ENCODE measurements around the gene PDE1C. TPM values are rescaled to one million over a fixed set of nuclear protein-coding genes. Genes with fewer than 3 reads are reported as not detected.

Gene PDE1C
- total and polyA plus RNA-seq, 2 donors (not counting 1 experiment from before 2014, with no cell fraction given) = 16.6 to 27.6 TPM

DNA sequence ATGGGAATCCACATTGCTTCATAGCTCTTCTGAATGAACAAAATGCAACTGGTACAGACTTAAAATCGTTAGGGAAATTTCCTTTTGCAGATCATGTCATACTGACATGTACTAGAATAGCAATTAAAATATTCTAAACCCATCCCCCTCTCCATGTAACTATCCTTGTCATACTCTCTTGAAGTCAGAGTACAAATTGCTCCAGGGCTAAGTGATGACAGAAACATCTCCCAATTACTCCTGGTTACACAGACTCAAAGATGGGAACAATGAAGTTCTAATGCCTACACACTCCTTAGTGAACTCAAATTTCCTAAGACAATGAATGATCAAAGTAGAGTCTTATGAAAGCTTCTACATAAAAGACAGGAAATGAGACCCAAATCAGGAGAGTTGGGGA, 87.2 kb downstream of the PDE1C start:
- H4K20me1 ChIP-seq (ENCODE audit: control insufficient read depth, extremely low read depth, insufficient read depth, low read length) = no peaks in the 10 kb centered on the region
- TF ChIP-seq, protein P1, sequence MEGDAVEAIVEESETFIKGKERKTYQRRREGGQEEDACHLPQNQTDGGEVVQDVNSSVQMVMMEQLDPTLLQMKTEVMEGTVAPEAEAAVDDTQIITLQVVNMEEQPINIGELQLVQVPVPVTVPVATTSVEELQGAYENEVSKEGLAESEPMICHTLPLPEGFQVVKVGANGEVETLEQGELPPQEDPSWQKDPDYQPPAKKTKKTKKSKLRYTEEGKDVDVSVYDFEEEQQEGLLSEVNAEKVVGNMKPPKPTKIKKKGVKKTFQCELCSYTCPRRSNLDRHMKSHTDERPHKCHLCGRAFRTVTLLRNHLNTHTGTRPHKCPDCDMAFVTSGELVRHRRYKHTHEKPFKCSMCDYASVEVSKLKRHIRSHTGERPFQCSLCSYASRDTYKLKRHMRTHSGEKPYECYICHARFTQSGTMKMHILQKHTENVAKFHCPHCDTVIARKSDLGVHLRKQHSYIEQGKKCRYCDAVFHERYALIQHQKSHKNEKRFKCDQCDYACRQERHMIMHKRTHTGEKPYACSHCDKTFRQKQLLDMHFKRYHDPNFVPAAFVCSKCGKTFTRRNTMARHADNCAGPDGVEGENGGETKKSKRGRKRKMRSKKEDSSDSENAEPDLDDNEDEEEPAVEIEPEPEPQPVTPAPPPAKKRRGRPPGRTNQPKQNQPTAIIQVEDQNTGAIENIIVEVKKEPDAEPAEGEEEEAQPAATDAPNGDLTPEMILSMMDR (conservative IDR thresholded peaks at IDR 0.05 in 1 of 2, IDR thresholded peaks at IDR 0.05 in 1 of 2; ENCODE audit: low read depth in 1 of 2, low read length in 2 of 2) = no peak
- no peak for TF ChIP-seq EZH2 (IDR thresholded peaks at IDR 0.05; ENCODE audit: low read length, missing control alignments)

DNA sequence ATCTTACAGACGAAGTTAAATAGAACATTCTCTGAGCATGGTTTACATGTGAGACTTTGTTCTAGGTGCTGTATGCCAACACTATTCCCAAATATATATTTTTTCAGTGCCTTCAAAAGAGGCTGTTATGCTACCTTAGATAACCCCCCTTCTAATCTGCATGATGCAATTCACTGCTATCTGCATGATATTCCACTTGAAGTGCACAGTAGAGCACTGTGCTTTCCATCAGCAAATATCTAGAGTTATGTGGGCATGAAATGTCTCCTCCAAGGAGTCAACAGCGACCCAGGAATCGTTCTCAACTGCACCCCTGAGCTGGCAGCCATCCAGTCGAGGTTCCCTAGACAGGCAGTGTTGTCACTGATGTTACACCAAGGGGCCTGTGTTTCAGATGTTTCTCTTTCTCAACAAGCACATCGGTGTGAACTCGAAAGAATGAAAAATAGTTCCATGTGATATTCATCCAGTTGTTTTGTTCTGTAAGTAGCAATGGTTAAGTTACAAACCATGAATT, 88.3 kb downstream of the PDE1C start:
- H3K36me3 ChIP-seq (ENCODE audit: control insufficient read depth, insufficient read depth, low read length) = no peaks in the 10 kb centered on the region
- H3K4me1 ChIP-seq (ENCODE audit: control insufficient read depth, extremely low read depth, insufficient read depth, low read length) = peaks cover 2% of the 10 kb centered on the region
- no peak overlapping the region for H2AFZ ChIP-seq (ENCODE audit: low read length)
- H3K79me2 ChIP-seq (ENCODE audit: control insufficient read depth, insufficient read depth, low read length) = no peaks in the 10 kb centered on the region
- H3K9me3 ChIP-seq (ENCODE audit: control insufficient read depth, insufficient read depth, low read depth, low read length) = no peaks in the 10 kb centered on the region
- H3K4me3 ChIP-seq (replicated peaks in 1 of 4; ENCODE audit: control extremely low read depth in 1 of 4, insufficient read depth in 1 of 4, low read depth in 3 of 4, low read length in 4 of 4) = no peak overlapping the region
- H3K27me3 ChIP-seq (ENCODE audit: control insufficient read depth, insufficient read depth, low read length) = no peaks in the 10 kb centered on the region
- TF ChIP-seq, protein P1 (conservative IDR thresholded peaks at IDR 0.05 in 1 of 2, IDR thresholded peaks at IDR 0.05 in 1 of 2; ENCODE audit: low read depth in 1 of 2, low read length in 2 of 2) = no peak
- no peak for TF ChIP-seq EZH2 (IDR thresholded peaks at IDR 0.05; ENCODE audit: low read length, missing control alignments)
- no peak for DNase-seq (ENCODE audit: low read depth in 2 of 2)
- H3K9ac ChIP-seq (ENCODE audit: insufficient read depth, low read length) = no peak overlapping the region
- no peaks in the 10 kb centered on the region for H4K20me1 ChIP-seq (ENCODE audit: control insufficient read depth, extremely low read depth, insufficient read depth, low read length)
- H3K4me2 ChIP-seq (ENCODE audit: extremely low read depth, insufficient read depth, low read length) = no peak overlapping the region
- no peak overlapping the region for H3K27ac ChIP-seq (ENCODE audit: insufficient read depth, low read length)

More for the DNA sequence above, 87.2 kb downstream of the PDE1C start:
- Histone ChIP-seq H3K4me2 (ENCODE audit: extremely low read depth, insufficient read depth, low read length) (no peak overlapping the region), H3K79me2 (ENCODE audit: control insufficient read depth, insufficient read depth, low read length) (no peaks in the 10 kb centered on the region), H3K27ac (ENCODE audit: insufficient read depth, low read length) (no peak overlapping the region), H3K9ac (ENCODE audit: insufficient read depth, low read length) (no peak overlapping the region), H3K9me3 (ENCODE audit: control insufficient read depth, insufficient read depth, low read depth, low read length) (no peaks in the 10 kb centered on the region), H3K36me3 (ENCODE audit: control insufficient read depth, insufficient read depth, low read length) (no peaks in the 10 kb centered on the region), H3K4me1 (ENCODE audit: control insufficient read depth, extremely low read depth, insufficient read depth, low read length) (peaks cover 5% of the 10 kb centered on the region), H3K27me3 (ENCODE audit: control insufficient read depth, insufficient read depth, low read length) (no peaks in the 10 kb centered on the region), H3K4me3 (replicated peaks in 1 of 4; ENCODE audit: control extremely low read depth in 1 of 4, insufficient read depth in 1 of 4, low read depth in 3 of 4, low read length in 4 of 4) (no peak overlapping the region), H2AFZ (ENCODE audit: low read length) (no peak overlapping the region)
- no peak for DNase-seq (ENCODE audit: low read depth in 2 of 2)

DNA sequence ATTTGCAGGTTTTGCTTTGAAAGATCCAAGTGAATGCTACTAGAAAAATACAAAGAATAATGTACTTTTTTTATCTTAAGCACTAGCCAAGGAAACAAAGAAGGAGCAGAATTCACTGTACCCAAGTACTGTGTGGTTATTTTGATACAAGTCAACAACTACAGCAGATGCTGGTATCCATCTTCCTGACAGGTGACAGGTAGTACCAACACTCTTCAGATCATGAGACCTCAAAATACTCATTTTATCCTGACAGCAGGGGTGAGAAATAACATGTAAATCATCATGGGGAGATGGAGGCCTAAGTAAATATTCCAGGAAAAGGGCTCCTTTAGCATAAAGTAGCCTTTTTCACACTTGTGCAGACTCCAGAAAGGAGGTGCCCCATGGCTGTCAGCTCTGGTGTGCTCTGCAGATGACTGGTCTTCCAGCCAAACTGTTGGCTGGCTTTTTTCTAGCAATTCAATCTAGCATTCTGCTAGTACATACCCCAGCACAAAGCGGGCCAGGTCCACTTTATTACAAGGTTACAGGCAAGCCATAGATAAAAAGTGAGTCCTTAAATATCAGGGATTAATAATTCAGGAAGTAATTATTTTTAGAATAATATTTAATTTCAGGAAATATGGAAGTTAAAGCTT, 90.4 kb downstream of the PDE1C start:
- H3K27me3 ChIP-seq (ENCODE audit: control insufficient read depth, insufficient read depth, low read length) = no peaks in the 10 kb centered on the region
- H3K4me3 ChIP-seq (replicated peaks in 1 of 4; ENCODE audit: control extremely low read depth in 1 of 4, insufficient read depth in 1 of 4, low read depth in 3 of 4, low read length in 4 of 4) = no peak overlapping the region
- H4K20me1 ChIP-seq (ENCODE audit: control insufficient read depth, extremely low read depth, insufficient read depth, low read length) = no peaks in the 10 kb centered on the region
- no peak overlapping the region for H2AFZ ChIP-seq (ENCODE audit: low read length)
- no peaks in the 10 kb centered on the region for H3K9me3 ChIP-seq (ENCODE audit: control insufficient read depth, insufficient read depth, low read depth, low read length)
- H3K27ac ChIP-seq (ENCODE audit: insufficient read depth, low read length) = no peak overlapping the region
- no peak for DNase-seq (ENCODE audit: low read depth in 2 of 2)
- H3K79me2 ChIP-seq (ENCODE audit: control insufficient read depth, insufficient read depth, low read length) = no peaks in the 10 kb centered on the region
- H3K4me2 ChIP-seq (ENCODE audit: extremely low read depth, insufficient read depth, low read length) = no peak overlapping the region
- TF ChIP-seq EZH2 (IDR thresholded peaks at IDR 0.05; ENCODE audit: low read length, missing control alignments) = no peak
- TF ChIP-seq, protein P1 (conservative IDR thresholded peaks at IDR 0.05 in 1 of 2, IDR thresholded peaks at IDR 0.05 in 1 of 2; ENCODE audit: low read depth in 1 of 2, low read length in 2 of 2) = no peak
- H3K4me1 ChIP-seq (ENCODE audit: control insufficient read depth, extremely low read depth, insufficient read depth, low read length) = no peaks in the 10 kb centered on the region
- H3K9ac ChIP-seq (ENCODE audit: insufficient read depth, low read length) = no peak overlapping the region
- H3K36me3 ChIP-seq (ENCODE audit: control insufficient read depth, insufficient read depth, low read length) = no peaks in the 10 kb centered on the region
